Left hindlimb (tissue), 1 donor: ENCODE data around the gene COL27A1.
A peak's percentile ranks its signal among the peaks of the same experiment; 100 is the strongest.
"Not testable (repeated sequence)": the region's sequence is repeated elsewhere in the genome, so short reads cannot be mapped to it uniquely, and the experiment has no call there.

Experiments used
- DNase-seq: peaks from one replicate; pipeline ENCODE4 v3.0.0-alpha.2; 2018

The COL27A1 gene

DNA sequence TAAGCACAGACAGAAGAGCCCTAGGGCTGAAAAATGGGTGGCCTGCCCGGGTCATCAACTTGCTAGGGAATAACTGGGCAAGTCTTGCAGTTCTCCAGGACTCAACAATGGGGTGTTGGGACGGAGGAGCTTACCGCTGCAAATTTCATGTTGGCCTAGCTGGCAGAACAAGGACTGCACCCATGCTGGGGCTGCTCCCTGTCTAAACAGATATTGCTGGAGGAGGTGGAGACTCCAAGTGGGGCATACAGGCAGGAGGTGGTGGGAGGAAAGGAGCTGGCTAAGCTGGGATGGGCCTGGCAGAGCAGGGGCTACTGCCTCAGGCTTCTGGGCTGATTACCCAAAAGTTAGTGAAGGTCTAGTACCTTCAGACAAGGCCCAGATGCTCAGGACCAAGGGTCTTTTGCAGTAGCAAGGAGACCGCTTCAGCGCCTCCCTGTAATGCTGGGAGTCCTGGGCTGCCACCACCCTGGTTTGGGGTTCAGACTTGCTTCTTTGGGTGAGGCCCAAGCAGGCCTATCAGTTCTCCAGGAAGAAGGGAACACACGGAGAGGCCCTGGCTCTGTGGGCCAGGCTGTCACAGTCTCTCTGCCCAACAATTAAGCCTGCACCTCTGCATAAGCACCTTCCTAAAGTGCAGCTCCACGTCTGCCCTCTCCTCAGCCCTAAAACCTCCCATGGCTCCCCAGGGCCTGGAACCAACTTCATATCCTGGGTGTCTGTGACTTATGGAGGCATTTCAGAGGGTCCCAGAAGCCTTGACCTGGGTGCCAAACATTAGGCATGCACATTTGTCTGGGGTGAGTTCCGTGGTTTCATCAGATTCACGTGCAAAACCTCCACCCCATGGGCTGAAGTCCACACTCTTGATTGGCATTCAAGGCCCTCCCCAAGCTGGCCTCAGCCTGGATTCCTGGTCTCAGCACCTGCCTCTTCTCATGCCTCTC, 32.0 kb upstream of the COL27A1 start:
- DNase-seq = no peak

DNA sequence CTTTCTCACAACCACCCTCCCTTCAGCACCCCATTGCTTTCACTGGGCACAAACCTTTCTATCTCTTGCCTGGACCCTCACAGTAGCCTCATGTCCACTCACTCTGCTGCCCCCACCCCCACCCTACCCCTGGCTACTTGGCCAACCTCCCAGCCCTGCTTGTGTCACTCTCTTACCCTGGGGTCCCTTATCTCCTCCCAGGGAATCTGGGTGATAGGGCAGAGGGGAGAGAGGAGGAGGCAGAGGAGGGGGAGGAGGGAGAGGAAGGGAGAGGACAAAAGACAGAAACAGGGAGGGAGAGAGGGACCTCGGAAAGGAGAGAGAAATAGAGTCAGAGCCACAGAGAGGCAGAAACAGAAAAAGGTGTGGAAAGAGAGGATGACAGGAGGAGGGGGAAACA, 31.2 kb upstream of the COL27A1 start:
- DNase-seq = no peak

GRCh38 chr9:114124666-114125475, 30.5 kb upstream of the COL27A1 start:
- DNase-seq = no peak

- DNase-seq = no peak
Measured at GRCh38 chr9:114125476-114126013, 29.8 kb upstream of the COL27A1 start.

- no peak for DNase-seq
Measured at GRCh38 chr9:114126247-114127060, 28.9 kb upstream of the COL27A1 start.

GRCh38 chr9:114128759-114129158, 26.6 kb upstream of the COL27A1 start:
- DNase-seq = not testable (repeated sequence)

- no peak for DNase-seq
Measured at GRCh38 chr9:114130141-114130540, 25.2 kb upstream of the COL27A1 start.

- no peak for DNase-seq
Measured at GRCh38 chr9:114130624-114131277, 24.6 kb upstream of the COL27A1 start.

DNA sequence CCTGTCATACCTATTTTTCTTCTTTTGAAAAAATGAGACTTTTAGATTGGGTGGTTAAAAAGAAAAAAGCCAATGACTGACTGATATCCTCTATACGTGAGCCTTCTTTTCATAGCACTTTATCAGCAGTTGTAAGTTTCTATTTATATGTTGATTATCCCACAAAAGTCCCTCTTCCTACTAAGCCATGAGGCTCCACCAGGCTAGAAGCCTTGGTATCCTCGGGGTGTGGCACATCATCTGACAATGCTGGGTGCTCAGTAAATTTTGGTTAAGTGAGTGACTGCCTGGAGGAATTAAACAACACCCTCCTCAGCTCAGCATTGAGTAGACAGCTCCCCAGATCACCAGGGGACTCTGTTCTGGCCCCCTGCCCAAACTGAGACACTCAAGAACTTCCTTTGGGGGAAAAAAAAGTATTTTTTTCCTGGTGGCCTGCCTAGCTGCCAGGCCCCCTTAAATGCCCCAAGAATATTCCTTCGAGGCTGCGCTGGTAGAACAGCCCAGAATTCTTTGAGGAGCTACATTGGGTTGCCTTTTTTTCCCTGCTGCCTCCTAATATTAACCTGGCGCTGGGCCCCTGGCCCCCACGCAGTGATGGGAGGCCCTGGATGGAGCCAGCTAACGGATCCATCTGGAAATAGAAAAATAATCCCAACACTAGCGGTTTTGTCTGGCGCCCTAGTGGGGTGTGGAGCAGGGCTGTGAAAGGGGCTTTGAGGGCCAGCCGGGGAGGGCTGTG, 23.4 kb upstream of the COL27A1 start:
- peak; percentile 65 for DNase-seq

DNA sequence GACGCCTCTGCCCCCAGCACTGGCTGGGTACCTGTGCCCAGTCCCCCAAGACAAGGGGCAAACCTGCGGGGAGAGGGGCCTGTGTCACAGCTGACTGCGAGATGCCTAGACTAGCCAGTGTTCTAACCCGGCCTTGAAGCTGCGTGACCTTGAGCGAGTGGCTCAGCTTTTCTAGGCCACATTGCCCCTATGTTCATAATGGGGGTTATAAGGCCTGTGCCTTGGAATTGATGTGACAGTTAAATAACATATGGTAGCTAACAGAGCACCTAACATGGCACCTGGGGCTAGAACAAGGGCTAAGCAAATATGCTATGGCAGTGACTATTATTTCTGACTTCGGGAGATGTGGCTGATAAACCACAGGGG, 22.8 kb upstream of the COL27A1 start:
- no peak for DNase-seq

- DNase-seq = no peak
Measured at GRCh38 chr9:114134827-114135396, 20.4 kb upstream of the COL27A1 start.

GRCh38 chr9:114137831-114138230, 17.5 kb upstream of the COL27A1 start:
- no peak for DNase-seq

DNA sequence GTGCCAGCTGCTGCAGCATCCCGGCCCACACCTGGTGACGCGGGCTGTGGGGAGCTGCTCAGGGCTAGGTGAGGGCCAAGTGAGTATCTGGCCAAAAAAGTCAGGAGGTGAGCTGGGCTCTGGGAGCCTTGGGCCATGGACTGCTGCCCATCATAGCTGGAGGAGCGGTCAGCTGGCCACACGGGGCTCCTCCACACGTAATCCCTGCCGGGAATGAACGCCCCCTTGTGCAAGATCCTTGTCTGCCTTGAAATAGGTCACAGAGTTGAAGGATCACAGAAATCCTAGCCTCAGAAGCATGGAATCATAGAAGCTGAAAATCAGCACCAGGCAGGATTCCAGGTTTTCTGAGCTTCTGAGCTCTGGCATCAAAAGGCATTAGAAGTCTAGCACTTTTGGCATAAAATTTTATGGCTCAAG, 16.8 kb upstream of the COL27A1 start:
- no peak for DNase-seq

GRCh38 chr9:114139071-114139470, 16.3 kb upstream of the COL27A1 start:
- DNase-seq = no peak

DNA sequence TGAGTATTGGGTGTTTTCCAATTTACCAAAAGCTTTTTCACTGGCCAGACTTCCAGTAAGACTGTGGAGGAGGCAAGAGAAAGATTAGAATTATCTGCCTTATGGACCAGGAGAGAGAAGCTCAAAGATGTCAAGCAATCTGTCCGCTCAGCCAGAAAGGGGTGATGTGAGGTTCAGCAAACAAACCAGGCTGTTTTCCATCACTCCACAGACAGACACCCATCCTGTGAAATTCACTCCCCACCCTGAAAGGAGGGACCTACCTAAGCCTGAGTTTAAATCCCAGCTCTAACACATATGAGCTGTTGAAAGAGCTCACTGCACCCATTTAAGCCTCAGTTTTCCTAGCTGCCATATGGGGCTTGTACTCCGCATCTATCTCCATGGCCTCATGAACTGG, 14.9 kb upstream of the COL27A1 start:
- DNase-seq = no peak

DNA sequence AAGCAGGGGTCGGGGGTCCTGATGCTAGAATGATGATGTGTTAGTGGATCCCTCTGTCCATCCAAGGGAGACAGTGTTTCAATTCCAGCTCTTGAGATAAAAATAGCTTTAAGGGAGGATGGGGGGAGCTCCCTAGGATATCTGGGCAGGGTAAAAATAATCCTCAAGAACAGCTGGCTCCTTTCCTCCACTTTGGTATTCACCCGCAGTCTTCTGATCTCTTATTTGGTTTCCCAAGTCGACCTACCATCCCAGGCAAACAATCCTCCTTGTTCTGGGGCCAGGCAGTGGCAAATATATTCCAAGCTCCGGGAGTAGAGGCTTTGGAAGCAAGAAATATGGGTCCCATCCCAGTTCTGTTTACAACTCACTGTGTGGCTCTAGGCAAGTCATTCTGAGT, 14.5 kb upstream of the COL27A1 start:
- no peak for DNase-seq

DNA sequence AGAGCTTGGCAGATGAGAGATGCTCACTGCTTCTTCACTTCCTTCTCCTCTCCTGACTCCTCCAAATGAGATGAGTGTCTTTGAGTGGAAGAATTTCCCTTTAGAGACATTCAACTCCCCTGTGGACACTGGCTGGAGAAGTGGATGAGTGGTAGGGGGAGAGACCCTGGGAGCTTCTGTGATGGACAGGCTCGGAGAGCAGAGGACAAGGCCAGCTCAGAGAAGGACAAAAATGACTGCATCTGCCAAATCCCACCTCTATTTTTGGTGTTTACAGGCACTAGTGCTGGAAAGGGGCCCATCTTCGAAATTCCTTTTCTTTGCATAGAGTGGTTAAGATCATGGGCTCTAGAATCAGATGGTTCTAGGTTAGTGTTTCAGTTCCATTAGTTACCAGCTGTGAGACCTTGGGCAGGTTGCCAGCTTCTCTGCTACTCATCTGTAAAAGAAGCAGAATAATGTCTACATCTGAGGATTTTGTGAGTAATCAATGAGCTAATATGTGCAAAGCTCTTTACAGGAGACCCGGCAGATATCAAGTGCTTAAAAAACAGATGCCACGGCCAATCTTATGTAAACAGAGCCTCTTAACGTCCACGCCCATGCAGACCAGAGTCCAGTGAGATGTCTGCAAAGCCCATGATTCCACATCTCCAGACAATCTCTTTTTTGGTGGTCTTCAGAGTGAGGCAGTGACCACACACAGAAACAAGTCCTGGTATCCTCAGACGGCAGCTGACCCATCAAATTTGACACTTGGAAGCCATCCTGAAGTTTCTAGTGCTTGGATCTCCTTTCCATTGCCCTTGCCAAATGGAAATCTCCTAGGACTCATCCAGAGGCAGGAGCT, 13.6 kb upstream of the COL27A1 start:
- no peak for DNase-seq

DNA sequence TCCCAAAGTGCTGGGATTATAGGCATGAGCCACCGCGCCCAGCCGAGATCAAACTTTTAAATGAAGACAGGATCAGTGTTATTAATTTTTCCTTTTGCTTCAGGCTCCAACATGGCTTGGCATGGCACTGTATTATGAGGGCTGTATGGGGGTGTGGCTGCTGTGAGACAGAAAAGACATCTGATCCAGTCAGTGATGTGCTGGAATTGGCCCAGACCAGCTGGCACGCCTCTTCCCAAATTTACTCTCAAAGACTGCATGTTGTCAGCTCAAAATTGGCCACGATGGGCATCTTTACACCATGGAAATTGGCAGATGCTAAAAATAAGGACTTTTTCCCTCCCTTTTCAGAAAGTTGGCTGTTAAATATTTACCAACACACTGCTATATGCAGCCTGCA, 12.1 kb upstream of the COL27A1 start:
- no peak for DNase-seq

GRCh38 chr9:114146735-114147134, 8.6 kb upstream of the COL27A1 start:
- no peak for DNase-seq

DNA sequence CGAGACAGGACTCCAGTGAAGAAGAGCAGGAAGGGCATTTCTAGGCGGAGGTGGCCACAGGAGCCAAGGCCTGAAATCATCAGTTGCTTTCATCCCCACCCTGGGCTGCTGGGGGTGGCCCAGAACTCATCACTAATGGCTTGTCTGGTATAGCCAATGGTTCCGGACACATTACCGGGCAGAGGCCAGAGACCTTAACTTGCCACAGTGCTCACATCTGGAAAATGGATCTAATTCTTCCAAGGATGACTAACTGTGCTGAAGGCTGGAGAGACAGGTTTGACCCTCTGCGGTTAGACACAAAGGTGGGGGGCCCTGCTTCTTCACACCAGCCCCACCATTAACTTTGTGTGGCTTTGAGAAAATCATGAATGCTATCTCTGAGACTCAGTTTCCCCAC, 6.2 kb upstream of the COL27A1 start:
- no peak for DNase-seq
